NOMO-1 treated with dmso at 0.1 percent for 144 hours (cell line): ENCODE results near the gene GLT6D1.

Experiments used
- DNase-seq: peaks from one replicate; lab custom pipeline; 2025; ENCODE audit not compliant: unreplicated experiment; lab: John Stamatoyannopoulos, UW

GLT6D1 gene

DNA sequence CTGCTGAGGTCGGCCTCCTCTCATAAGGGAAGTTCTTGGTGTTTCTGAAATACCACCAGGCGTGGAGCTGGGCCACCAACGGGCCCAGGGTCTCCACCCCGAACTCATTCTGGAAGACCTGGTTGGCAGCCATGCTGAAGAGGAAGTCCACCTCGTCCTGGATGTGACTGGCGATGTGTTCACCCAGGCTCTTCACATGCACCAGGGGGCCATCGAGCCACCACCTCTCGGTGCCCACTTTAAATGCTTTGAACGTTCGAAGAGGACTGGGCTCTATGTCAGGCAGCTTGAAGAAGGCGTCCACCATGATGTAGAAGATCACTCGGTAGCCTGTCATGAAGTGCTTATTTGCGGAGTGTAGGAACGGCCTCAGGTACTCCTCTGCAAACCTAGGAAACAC is 15.1 kb downstream of the GLT6D1 start:
- no peak for DNase-seq

- DNase-seq: no peak
Observed at GRCh38 chr9:135622415-135623020, 16.8 kb downstream of the GLT6D1 start.

DNA sequence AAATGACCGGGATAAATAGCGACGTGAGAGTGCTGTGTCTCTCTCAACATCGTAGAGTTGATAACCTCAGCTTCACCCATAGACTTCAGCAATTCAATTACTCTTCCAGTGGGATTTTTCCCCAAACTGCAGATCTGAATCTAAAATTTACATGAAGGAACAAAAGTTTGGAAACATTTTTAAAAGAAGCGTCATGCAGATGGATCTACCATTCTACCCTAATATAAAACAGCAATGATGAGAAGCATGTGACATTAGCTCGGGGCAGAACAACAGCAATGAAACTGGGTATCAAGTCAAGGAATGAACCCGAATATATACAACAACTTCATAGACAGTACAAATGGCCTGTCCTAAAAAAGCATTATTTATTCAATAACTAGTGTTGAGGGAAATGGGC is 18.8 kb downstream of the GLT6D1 start:
- no peak for DNase-seq

- DNase-seq: no peak
Observed at GRCh38 chr9:135619599-135619886, 19.8 kb downstream of the GLT6D1 start.

- DNase-seq: no peak
Observed at GRCh38 chr9:135618866-135619598, 20.3 kb downstream of the GLT6D1 start.

DNA sequence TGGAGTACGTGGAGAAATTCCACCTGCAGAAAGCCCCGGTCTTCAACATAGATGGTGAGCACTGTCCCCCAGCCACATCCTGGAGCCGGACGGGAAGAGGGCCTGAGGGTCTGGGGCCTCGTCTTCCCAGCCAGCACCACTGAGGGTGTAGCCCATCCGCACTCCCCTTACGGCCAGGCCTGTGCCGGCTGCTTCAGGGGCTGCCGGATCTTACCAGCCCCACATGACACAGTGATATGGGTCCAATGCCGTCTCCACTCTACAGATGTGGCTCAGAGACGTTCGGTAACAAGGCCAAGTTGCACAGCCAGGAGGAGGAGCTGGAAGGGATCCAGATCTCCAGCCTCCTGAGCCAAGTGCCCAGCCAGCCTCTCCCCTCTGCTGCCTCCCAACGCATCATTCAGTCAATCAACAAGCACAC is 21.3 kb downstream of the GLT6D1 start:
- DNase-seq: no peak

DNA sequence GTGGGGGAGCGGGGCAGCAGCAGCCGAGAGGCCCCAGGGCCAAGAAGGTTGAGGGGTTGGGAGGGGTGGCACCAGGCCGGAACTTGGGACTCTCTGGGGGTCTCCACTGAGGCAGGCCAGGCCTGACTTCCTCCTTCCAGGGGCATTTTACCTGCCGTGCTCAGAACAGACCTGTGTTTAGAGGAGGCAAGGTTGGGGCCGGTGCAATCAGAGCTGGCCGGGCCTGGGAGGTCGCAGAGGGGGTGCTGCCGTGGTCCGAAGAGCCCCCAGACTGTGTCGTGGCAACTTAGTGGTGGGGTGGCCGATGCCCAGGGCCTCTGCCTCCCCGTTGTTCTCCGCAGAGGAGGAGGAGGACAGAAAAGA is 21.8 kb downstream of the GLT6D1 start:
- DNase-seq: no peak

DNA sequence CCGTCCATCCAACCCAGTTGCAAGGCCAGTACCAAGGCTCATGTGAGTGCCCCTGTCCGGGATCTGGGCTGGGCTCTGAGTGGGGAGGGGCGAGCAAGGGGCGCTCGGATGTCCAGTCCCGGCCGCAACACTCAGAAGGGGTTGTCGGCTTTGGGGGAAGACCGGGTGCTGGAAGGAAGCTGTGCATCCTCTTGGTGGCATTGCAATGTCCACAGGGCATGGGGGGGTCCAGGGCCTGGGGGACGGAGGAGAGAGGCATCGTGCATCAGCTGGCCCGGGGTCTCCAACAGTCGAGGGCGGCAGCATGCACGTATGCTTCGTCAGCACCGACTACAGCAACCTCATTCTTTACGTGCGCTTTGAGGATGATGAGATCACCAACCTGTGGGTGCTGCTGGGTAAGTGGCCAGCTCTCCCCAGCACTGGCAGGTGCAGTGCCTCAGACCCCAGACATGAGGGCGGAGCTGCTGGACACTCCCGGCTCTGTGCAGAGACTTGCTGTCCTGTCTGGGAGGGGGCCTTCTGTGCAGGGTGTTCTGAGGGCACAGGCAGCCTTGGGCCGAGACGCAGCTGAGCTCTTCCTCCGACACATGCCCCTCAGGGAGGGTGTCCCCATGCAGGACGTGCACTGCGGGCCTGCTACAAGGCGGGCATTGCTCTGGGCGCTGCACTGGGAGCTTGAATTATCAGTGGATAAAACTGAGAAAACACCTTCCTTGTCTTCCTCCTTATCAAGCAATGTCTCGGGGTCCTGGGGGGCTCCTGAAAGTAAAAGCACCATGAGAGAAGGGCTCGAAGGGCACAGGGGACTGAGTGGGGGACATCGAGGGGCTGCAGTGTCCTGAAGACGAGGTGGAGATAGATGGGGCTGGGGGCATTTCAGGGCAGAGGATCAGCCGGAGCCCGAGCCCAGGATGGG is 22.5 kb downstream of the GLT6D1 start:
- no peak for DNase-seq

DNA sequence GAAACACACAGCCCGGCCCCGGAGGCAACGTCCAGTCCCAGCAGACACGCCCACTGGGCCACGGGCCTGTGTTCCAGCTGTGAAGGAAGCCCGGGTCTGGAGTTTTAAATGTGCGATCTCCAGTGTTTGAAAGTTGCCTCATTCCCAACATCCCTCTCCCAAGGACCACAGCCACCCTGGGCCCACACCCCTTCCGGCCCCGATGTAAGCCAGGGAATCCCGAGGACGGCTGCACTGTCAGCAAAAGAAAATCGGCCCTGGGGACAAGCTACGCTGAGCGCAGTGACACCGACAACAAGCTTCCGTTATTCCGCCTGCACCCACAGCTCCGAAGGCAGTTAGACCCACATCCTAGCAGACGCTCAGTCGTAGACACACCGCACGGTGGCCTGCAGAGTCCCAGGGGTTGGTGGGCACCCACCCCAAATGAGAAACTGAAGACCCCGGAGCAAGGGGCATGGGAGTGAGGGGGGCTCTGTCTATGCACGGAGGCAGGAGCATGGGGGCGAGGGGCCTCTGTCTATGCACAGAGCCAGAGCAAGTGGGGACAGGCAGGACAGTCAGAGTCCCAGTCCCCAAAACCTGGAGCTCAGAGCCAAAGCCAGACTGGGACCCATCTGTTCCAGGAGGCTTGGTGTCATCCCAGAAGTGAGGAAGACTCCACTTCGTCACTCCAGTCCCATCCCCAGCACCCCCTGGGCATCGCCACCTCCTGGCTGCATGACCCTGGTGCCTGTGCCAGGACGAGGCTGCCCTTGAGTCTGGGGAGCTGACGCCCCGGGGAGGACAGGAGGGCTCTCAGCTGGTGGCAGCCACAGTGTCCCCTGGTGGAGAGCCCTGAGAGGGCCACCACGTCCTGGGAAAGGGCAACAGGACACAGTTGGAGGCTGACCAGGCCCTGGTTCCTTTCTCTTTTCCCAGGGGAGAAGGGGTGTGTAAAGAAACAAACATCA is 23.4 kb downstream of the GLT6D1 start:
- no peak for DNase-seq

- DNase-seq: no peak
Observed at GRCh38 chr9:135614821-135615665, 24.3 kb downstream of the GLT6D1 start.

DNA sequence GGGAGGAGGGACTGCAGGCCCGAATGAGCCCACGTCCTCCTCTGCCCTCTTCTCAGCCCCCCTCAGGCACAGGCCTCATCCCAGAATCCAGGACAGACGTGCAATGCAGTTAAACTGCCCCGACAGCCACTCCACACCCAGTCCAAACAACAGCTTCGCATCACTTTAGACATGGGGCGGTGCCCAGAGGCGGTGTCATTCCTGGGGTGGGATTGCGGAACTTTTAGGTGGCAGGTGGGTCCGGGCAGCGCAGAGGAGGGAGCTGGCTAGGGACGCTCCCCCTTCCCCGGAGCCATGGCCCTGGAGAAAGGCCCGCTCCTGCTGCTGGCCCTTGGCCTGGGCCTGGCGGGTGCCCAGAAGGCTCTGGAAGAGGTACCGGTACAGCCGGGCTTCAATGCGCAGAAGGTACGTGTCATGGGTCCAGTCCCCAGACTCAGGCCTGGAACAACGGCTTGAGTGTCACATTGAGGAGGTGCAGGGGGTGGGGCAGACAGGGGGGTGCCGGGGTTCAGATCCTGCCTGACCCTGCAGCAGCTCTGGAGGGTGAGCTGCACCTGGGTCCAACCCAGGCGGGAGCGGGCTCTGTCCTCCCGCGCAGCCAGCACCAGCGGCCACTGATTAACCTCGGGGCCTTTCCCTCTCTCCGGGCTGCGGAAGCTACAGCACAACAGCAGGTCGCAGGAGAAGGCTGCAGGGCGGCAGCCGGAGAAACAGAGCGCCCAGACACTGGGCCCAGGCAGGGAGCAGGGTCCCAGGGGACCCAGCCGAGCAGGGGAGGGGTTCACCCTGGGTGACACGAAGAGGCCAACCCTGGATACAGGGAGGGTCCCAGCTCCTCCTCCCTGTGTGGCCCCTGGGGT is 25.2 kb downstream of the GLT6D1 start:
- no peak for DNase-seq

DNA sequence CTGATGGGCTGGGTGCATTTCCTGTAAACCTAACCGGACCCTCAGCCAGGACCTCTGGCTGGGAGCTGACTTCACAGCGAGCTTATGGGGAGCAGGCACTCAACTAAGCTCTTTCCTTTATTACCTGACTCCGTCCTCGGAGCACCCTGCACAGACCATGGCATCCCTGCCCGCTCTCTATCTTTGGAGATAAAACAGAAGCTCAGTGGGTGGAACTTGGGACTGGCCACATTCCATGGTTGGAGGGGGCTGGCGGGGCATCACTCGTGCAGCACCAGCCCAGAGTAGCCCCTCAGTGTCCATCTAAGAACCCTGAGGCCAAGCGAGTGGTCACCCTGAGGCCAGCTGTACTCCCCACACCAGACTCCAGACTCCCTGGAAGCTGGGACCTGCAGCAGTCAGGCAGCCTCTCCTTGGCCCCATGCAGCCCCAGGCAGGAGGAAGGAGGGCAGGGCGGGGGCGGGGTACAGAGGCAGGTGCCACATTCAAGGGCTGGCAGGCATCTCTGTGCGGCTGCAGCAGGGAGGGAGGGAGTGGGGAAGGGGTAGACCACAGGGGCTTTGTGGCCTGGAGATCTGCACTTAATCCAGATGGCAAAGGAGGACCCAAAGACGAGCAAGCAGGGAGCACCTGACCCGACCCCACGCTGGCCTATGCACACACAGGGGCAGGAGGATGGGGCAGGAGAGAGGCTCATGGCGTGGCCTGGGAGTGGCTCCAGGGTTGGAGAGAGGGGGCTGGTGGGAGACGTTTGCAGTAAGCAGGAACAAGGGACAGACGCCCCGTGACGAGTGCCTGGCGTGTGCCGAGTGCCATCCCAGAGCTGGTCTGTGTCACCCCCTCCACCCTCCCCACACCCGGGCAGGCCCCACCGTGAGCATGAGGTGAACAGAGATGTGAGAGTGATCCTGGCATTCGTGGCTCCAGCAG is 26.1 kb downstream of the GLT6D1 start:
- DNase-seq: no peak

- no peak for DNase-seq
Observed at GRCh38 chr9:135612437-135612836, 26.9 kb downstream of the GLT6D1 start.

DNA sequence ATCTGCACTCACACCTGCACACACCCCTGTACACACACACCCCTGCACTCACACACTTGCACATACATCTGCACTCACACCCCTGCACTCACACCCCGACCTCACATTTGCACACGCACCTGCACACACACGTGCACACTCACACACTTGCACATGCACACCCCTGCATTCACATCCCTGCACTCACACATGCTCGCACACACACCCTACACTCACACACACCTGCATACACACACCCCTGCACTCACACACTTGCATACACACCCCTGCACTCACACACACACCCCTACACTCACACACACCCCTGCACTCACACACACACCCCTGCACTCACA is 27.5 kb downstream of the GLT6D1 start:
- no peak for DNase-seq

- DNase-seq: no peak
Observed at GRCh38 chr9:135611142-135611874, 28.0 kb downstream of the GLT6D1 start.

- DNase-seq: no peak
Observed at GRCh38 chr9:135610290-135611141, 28.8 kb downstream of the GLT6D1 start.
